ENCODE measurements around the gene NTSR2.

NTSR2 gene

DNA sequence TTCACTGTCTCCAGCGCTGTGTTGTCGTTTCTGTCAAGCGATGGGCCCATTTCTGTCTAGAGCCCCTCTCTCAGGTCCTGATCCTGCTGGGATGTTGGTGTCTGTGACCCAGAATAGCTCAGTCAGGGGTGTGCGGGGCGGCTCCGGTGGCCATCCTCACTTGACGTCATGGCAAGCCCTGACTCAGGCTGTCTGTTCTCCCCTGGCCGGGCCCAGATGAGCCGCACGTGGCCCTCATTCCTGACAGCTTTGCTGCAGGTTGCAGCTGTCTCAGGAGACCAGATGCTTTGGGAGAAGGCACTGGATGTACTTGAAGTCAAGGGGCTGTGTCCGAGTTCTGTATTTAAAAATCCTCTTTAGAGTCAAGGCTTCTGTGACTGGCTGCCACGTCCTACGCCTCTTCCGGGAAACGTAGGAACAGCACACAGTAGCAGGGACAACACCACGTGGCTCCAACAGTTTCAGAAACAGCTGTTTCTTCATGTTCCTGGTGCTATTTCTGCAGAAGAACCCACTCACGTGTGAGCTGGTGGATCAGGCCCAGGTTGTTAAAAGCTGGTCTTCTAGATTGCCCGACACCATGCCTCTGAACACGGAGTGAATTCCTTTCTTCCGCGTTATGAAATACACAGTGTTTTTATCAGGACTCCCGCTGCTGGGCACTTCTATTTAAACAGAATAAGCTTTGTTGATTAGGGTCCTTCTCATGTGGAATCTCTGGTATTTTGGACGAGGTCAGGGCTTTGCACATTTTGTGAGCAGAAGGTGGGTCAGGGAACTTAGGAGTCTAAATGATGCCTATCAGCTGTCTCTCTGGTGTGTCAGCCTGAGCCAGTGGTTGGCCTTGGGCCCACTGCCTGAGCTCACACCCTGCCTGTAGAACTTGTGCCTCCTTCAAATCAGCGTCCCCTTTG, 28.3 kb upstream of the NTSR2 start:
- no peak for FAIRE-seq
- DNase-seq (ENCODE audit: insufficient read length): no peak
- TF ChIP-seq POLR2AphosphoS5 (IDR thresholded peaks at IDR 0.05; ENCODE audit: low read depth, low read length): no peak
- TF ChIP-seq TAF1 (IDR thresholded peaks at IDR 0.05; ENCODE audit: borderline replicate concordance, low read depth, low read length): no peak
- TF ChIP-seq POLR2A (IDR thresholded peaks at IDR 0.05; ENCODE audit: low read depth, low read length): no peak

- DNase-seq (ENCODE audit: insufficient read length) (no peak), FAIRE-seq (no peak)
- TF ChIP-seq POLR2A (IDR thresholded peaks at IDR 0.05; ENCODE audit: low read depth, low read length) (no peak), POLR2AphosphoS5 (IDR thresholded peaks at IDR 0.05; ENCODE audit: low read depth, low read length) (no peak), TAF1 (IDR thresholded peaks at IDR 0.05; ENCODE audit: borderline replicate concordance, low read depth, low read length) (no peak)
Observed at GRCh38 chr2:11697103-11697871, 27.3 kb upstream of the NTSR2 start.

DNA sequence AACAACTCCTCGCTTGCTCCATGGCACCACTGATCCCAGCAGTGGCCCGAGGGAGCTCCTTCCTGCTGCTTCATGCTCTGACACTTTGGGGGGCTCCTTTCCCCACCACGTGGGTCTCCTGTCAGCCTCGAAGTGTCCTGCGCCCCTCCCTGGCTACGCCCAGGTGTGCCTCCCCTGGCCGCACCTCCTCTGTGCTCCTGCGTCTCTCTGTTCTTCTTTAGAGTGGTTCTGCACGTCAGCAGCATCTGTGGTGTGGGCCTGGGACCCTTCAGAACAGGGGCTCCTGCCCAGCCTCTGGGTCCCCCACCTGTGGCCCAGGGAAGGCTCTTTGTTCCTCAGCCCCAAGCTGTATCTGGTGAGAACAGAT, 26.7 kb upstream of the NTSR2 start:
- FAIRE-seq (no peak), DNase-seq (ENCODE audit: insufficient read length) (no peak)
- TF ChIP-seq TAF1 (IDR thresholded peaks at IDR 0.05; ENCODE audit: borderline replicate concordance, low read depth, low read length) (no peak), POLR2A (IDR thresholded peaks at IDR 0.05; ENCODE audit: low read depth, low read length) (no peak), POLR2AphosphoS5 (IDR thresholded peaks at IDR 0.05; ENCODE audit: low read depth, low read length) (no peak)

DNA sequence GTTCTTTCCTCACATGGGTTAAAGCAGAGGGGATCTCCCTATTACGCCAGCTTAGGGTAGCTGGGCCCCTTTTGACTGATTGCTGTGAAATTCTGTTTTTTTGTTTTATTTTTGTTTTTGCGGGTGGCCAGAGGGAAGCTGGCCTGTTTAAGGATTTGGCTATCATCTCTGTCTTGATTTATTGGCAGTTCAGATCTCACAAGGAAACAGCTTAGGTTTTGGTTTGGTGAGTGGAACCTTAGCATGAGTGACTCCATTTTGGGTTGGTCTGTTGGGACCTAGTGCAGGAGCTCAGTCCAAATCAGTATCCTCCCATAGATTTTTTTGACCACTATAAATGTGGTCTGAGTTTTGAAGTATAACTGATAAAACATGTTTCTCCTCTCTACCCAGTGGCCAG, 25.6 kb upstream of the NTSR2 start:
- DNase-seq (ENCODE audit: insufficient read length) (no peak), FAIRE-seq (no peak)
- TF ChIP-seq POLR2AphosphoS5 (IDR thresholded peaks at IDR 0.05; ENCODE audit: low read depth, low read length): no peak
- no peak for TF ChIP-seq TAF1 (IDR thresholded peaks at IDR 0.05; ENCODE audit: borderline replicate concordance, low read depth, low read length)
- no peak for TF ChIP-seq POLR2A (IDR thresholded peaks at IDR 0.05; ENCODE audit: low read depth, low read length)

DNA sequence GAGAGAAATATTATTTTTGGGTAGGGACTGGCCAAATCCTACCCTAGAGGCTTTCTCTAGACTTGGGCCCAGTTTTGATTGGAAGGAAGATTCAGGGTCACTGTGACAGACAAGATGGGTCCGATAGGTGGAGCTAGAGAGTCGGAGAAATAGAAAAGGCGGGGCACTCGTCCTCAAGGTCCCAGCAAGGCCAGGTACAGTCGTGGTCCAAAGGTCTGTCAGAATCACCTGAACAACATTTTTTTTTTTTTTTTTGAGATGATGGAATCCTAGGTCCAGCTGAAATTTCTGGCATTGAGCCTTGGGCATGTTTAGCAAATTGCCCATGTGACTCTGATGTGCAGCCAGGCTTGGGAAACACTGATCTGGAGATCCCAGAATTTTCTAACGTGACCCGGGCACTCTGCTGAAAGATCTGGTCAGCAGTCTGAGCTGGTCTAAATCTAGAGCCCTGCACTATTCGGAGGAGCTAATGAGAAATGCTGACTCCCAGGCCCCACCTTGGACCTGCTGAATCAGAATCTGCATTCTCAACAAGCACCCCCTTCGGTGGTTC, 23.0 kb upstream of the NTSR2 start:
- peak; percentile 49 for DNase-seq (ENCODE audit: insufficient read length)
- TF ChIP-seq POLR2AphosphoS5 (IDR thresholded peaks at IDR 0.05; ENCODE audit: low read depth, low read length) (no peak), TAF1 (IDR thresholded peaks at IDR 0.05; ENCODE audit: borderline replicate concordance, low read depth, low read length) (no peak), POLR2A (IDR thresholded peaks at IDR 0.05; ENCODE audit: low read depth, low read length) (no peak)
- no peak for FAIRE-seq

GRCh38 chr2:11691076-11691660, 21.2 kb upstream of the NTSR2 start:
- TF ChIP-seq POLR2AphosphoS5 (IDR thresholded peaks at IDR 0.05; ENCODE audit: low read depth, low read length) (no peak), TAF1 (IDR thresholded peaks at IDR 0.05; ENCODE audit: borderline replicate concordance, low read depth, low read length) (no peak), POLR2A (IDR thresholded peaks at IDR 0.05; ENCODE audit: low read depth, low read length) (no peak)
- FAIRE-seq: no peak
- DNase-seq (ENCODE audit: insufficient read length): no peak

DNA sequence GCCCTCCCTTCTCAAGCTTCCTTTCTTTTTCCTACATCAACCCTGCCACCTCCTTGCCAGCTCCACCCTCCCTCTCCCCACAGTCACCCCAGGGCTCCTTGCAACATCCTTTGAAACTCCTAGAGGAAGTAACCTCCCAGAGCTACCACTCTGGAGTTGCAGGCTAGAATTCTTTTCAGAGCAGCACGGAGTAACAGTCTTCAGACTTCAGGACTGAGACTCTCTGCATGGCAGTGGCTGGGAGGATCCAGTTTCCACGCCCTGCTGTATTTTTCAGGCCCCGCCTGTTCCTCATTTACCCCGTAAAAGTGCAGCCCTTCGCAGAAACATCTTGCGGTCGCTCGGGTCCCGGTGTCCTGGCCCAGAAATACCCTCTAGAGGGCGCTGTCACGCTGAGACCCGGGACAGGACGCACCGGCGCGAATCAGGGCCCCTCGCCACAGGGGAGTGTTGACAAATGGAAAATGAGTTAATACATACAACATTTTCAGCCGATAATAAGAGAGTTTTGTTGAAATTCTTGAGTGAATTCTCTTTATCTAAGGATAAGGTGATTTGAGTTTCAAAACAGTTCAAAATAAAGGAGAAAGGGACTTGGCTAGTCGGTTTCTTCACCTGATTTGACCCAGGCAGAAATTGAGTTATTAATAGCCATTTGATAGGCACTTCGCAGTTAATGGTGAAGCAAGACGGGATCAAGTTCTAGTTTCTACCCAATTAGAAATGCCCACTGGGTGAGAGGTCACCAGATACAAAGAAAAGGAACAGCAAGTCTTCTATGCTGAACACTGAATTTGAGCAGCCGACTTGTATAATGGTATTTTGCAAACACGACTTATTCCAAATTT, 18.5 kb upstream of the NTSR2 start:
- DNase-seq (ENCODE audit: insufficient read length): peak; percentile 61
- TF ChIP-seq POLR2AphosphoS5 (IDR thresholded peaks at IDR 0.05; ENCODE audit: low read depth, low read length) (no peak), POLR2A (IDR thresholded peaks at IDR 0.05; ENCODE audit: low read depth, low read length) (no peak), TAF1 (IDR thresholded peaks at IDR 0.05; ENCODE audit: borderline replicate concordance, low read depth, low read length) (no peak)
- FAIRE-seq: no peak

GRCh38 chr2:11687736-11688135, 17.7 kb upstream of the NTSR2 start:
- FAIRE-seq: no peak
- no peak for DNase-seq (ENCODE audit: insufficient read length)
- TF ChIP-seq POLR2A (IDR thresholded peaks at IDR 0.05; ENCODE audit: low read depth, low read length): no peak
- TF ChIP-seq TAF1 (IDR thresholded peaks at IDR 0.05; ENCODE audit: borderline replicate concordance, low read depth, low read length): no peak
- no peak for TF ChIP-seq POLR2AphosphoS5 (IDR thresholded peaks at IDR 0.05; ENCODE audit: low read depth, low read length)

DNA sequence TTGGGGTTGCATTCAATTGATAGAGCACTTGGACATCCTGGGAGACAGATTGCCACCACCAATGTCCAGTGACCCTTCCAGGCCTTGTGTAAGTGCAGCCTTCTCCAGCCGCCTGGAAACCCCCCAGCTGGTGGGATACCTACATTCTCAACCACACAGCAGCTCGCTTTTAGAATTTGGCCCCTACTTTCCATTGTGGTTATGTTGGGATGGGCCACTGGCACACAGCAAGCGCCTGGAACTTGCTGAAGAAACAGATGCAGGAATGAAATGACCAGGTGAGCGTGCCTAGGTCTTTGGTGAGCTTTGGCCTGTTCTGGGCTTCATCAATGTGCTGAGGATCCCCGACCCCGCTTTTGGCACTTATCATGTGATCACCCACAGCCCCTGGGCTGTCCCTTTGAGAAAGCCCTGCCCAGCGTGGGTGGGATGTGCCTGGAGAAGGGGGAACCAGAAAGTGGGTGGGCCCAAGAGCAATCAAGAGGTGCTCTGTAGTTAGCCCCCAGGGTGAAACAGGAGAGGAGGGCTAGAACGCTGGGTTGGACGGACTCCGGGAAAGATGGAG, 16.0 kb upstream of the NTSR2 start:
- TF ChIP-seq TAF1 (IDR thresholded peaks at IDR 0.05; ENCODE audit: borderline replicate concordance, low read depth, low read length): no peak
- no peak for TF ChIP-seq POLR2AphosphoS5 (IDR thresholded peaks at IDR 0.05; ENCODE audit: low read depth, low read length)
- TF ChIP-seq POLR2A (IDR thresholded peaks at IDR 0.05; ENCODE audit: low read depth, low read length): no peak
- DNase-seq (ENCODE audit: insufficient read length): no peak
- FAIRE-seq: no peak

- no peak for FAIRE-seq
- DNase-seq (ENCODE audit: insufficient read length): no peak
- TF ChIP-seq POLR2A (IDR thresholded peaks at IDR 0.05; ENCODE audit: low read depth, low read length): no peak
- TF ChIP-seq TAF1 (IDR thresholded peaks at IDR 0.05; ENCODE audit: borderline replicate concordance, low read depth, low read length): no peak
- TF ChIP-seq POLR2AphosphoS5 (IDR thresholded peaks at IDR 0.05; ENCODE audit: low read depth, low read length): no peak
Observed at GRCh38 chr2:11684894-11685460, 15.0 kb upstream of the NTSR2 start.
